ENCODE measurements around the gene GNAQ.

GRCh38 chr9:77710965-77711648, 320.5 kb downstream of the GNAQ start:
- TF ChIP-seq CTCF (IDR thresholded peaks at IDR 0.05) (no peak), POLR2A (IDR thresholded peaks at IDR 0.05) (no peak)

Measured in upper lobe of left lung (tissue), 4 donors.